ENCODE measurements around the gene CYB561.

GRCh38 chr17:63421681-63422645 lies 24.1 kb downstream of the CYB561 start:
- TF ChIP-seq CTCF (tag by site-specific recombination; IDR thresholded peaks at IDR 0.05), result no peak
- no peak for TF ChIP-seq ZNF121 (tag by site-specific recombination; IDR thresholded peaks at IDR 0.05)
- TF ChIP-seq TCF7L2 (IDR thresholded peaks at IDR 0.05; ENCODE audit: borderline replicate concordance, low read depth, low read length), result no peak
- TF ChIP-seq, protein P1, sequence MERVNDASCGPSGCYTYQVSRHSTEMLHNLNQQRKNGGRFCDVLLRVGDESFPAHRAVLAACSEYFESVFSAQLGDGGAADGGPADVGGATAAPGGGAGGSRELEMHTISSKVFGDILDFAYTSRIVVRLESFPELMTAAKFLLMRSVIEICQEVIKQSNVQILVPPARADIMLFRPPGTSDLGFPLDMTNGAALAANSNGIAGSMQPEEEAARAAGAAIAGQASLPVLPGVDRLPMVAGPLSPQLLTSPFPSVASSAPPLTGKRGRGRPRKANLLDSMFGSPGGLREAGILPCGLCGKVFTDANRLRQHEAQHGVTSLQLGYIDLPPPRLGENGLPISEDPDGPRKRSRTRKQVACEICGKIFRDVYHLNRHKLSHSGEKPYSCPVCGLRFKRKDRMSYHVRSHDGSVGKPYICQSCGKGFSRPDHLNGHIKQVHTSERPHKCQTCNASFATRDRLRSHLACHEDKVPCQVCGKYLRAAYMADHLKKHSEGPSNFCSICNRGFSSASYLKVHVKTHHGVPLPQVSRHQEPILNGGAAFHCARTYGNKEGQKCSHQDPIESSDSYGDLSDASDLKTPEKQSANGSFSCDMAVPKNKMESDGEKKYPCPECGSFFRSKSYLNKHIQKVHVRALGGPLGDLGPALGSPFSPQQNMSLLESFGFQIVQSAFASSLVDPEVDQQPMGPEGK (tag by site-specific recombination; IDR thresholded peaks at IDR 0.05), result no peak
- no peak for TF ChIP-seq SP2 (tag by site-specific recombination; IDR thresholded peaks at IDR 0.05)
- TF ChIP-seq, protein P2, sequence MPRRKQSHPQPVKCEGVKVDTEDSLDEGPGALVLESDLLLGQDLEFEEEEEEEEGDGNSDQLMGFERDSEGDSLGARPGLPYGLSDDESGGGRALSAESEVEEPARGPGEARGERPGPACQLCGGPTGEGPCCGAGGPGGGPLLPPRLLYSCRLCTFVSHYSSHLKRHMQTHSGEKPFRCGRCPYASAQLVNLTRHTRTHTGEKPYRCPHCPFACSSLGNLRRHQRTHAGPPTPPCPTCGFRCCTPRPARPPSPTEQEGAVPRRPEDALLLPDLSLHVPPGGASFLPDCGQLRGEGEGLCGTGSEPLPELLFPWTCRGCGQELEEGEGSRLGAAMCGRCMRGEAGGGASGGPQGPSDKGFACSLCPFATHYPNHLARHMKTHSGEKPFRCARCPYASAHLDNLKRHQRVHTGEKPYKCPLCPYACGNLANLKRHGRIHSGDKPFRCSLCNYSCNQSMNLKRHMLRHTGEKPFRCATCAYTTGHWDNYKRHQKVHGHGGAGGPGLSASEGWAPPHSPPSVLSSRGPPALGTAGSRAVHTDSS (tag by site-specific recombination; IDR thresholded peaks at IDR 0.05), result no peak
- TF ChIP-seq ZNF354C (tag by site-specific recombination; IDR thresholded peaks at IDR 0.05; ENCODE audit: borderline replicate concordance, low read depth), result no peak
- TF ChIP-seq ZNF529 (tag by site-specific recombination; IDR thresholded peaks at IDR 0.05; ENCODE audit: insufficient replicate concordance), result no peak
- no peak for TF ChIP-seq KLF16 (tag by site-specific recombination; IDR thresholded peaks at IDR 0.05)
- no peak for TF ChIP-seq ZNF510 (tag by site-specific recombination; IDR thresholded peaks at IDR 0.05; ENCODE audit: insufficient replicate concordance)
- TF ChIP-seq YY1 (tag by site-specific recombination; IDR thresholded peaks at IDR 0.05), result no peak
- TF ChIP-seq, protein P3, sequence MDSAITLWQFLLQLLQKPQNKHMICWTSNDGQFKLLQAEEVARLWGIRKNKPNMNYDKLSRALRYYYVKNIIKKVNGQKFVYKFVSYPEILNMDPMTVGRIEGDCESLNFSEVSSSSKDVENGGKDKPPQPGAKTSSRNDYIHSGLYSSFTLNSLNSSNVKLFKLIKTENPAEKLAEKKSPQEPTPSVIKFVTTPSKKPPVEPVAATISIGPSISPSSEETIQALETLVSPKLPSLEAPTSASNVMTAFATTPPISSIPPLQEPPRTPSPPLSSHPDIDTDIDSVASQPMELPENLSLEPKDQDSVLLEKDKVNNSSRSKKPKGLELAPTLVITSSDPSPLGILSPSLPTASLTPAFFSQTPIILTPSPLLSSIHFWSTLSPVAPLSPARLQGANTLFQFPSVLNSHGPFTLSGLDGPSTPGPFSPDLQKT (IDR thresholded peaks at IDR 0.05; ENCODE audit: borderline replicate concordance, low read depth, low read length), result no peak
- TF ChIP-seq, protein P4, sequence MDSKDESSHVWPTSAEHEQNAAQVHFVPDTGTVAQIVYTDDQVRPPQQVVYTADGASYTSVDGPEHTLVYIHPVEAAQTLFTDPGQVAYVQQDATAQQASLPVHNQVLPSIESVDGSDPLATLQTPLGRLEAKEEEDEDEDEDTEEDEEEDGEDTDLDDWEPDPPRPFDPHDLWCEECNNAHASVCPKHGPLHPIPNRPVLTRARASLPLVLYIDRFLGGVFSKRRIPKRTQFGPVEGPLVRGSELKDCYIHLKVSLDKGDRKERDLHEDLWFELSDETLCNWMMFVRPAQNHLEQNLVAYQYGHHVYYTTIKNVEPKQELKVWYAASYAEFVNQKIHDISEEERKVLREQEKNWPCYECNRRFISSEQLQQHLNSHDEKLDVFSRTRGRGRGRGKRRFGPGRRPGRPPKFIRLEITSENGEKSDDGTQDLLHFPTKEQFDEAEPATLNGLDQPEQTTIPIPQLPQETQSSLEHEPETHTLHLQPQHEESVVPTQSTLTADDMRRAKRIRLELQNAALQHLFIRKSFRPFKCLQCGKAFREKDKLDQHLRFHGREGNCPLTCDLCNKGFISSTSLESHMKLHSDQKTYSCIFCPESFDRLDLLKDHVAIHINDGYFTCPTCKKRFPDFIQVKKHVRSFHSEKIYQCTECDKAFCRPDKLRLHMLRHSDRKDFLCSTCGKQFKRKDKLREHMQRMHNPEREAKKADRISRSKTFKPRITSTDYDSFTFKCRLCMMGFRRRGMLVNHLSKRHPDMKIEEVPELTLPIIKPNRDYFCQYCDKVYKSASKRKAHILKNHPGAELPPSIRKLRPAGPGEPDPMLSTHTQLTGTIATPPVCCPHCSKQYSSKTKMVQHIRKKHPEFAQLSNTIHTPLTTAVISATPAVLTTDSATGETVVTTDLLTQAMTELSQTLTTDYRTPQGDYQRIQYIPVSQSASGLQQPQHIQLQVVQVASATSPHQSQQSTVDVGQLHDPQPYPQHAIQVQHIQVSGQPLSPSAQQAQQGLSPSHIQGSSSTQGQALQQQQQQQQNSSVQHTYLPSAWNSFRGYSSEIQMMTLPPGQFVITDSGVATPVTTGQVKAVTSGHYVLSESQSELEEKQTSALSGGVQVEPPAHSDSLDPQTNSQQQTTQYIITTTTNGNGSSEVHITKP (tag by site-specific recombination; IDR thresholded peaks at IDR 0.05), result no peak
- TF ChIP-seq ZFHX2 (tag by site-specific recombination; conservative IDR thresholded peaks at IDR 0.05), result no peak
